Loucy (cell line): Measurements from ENCODE around the gene ITGA6.

Experiments
- H2AFZ ChIP-seq: fragments of 200-600 bp; sonication (generic); 2 replicates; pipeline ENCODE4 v1.6.0; 2016; ENCODE audit warnings: antibody characterized with exemption, mild to moderate bottlenecking, low read length, moderate library complexity
- H3F3A ChIP-seq: fragments of 200-600 bp; 2 replicates; pipeline ENCODE4 v1.6.0; 2016; ENCODE audit warnings: antibody characterized with exemption, low read depth, mild to moderate bottlenecking
- H3K27me3 ChIP-seq: fragments of 200-600 bp; sonication (generic); 2 replicates; pipeline ENCODE4 v1.6.1; 2014; ENCODE audit warnings: low read length, mild to moderate bottlenecking; ENCODE audit not compliant: insufficient read depth, poor library complexity, severe bottlenecking
- H3K36me3 ChIP-seq: fragments of 200-600 bp; sonication (generic); 2 replicates; pipeline ENCODE4 v1.6.1; 2016; ENCODE audit warnings: low read length; ENCODE audit not compliant: insufficient read depth
- H3K4me1 ChIP-seq: fragments of 200-600 bp; sonication (generic); 2 replicates; pipeline ENCODE4 v1.5.1; 2014; ENCODE audit warnings: low read length, mild to moderate bottlenecking; ENCODE audit not compliant: insufficient read depth, poor library complexity, severe bottlenecking
- H3K4me2 ChIP-seq: fragments of 200-600 bp; sonication (generic); 2 replicates; pipeline ENCODE4 v1.6.0; 2014; ENCODE audit warnings: antibody characterized with exemption, low read length, low read depth, mild to moderate bottlenecking; ENCODE audit not compliant: poor library complexity, severe bottlenecking
- H3K4me3 ChIP-seq: fragments of 200-600 bp; sonication (generic); 2 replicates; pipeline ENCODE4 v1.5.1; 2014; ENCODE audit warnings: low read length, mild to moderate bottlenecking, mixed read lengths; ENCODE audit not compliant: poor library complexity, severe bottlenecking
- H3K79me2 ChIP-seq: fragments of 200-600 bp; sonication (generic); 2 replicates; pipeline ENCODE4 v1.6.1; 2014; ENCODE audit warnings: low read length; ENCODE audit not compliant: insufficient read depth
- H3K9ac ChIP-seq: fragments of 200-600 bp; sonication (generic); 2 replicates; pipeline ENCODE4 v1.6.0; 2014; ENCODE audit warnings: mild to moderate bottlenecking, low read depth, low read length, moderate library complexity; ENCODE audit not compliant: poor library complexity, severe bottlenecking
- H3K9me2 ChIP-seq: fragments of 200-600 bp; sonication (generic); replicated peaks from 2 replicates; pipeline ENCODE4 v1.6.1; 2016; ENCODE audit warnings: low read depth, low read length, mixed read lengths
- H3K9me3 ChIP-seq: fragments of 200-600 bp; sonication (generic); 2 replicates; pipeline ENCODE4 v1.6.1; 2014; ENCODE audit warnings: mild to moderate bottlenecking, antibody characterized with exemption, low read length, low read depth; ENCODE audit not compliant: insufficient read depth
- H4K20me1 ChIP-seq: fragments of 200-600 bp; sonication (generic); 2 replicates; pipeline ENCODE4 v1.6.0; 2014; ENCODE audit warnings: antibody characterized with exemption, low read length, mild to moderate bottlenecking; ENCODE audit not compliant: insufficient read depth, poor library complexity, severe bottlenecking
- CTCF ChIP-seq: fragments of 200-600 bp; sonication (generic); conservative IDR thresholded peaks from 2 replicates; pipeline ENCODE4 v1.5.1; 2014; ENCODE audit warnings: mild to moderate bottlenecking, antibody characterized with exemption, low read length
- EZH2phosphoT487 ChIP-seq: fragments of 200-600 bp; IDR thresholded peaks from 2 replicates; pipeline ENCODE4 v1.6.1; 2018; ENCODE audit warnings: antibody characterized with exemption, mild to moderate bottlenecking, moderate library complexity, borderline replicate concordance

The ITGA6 gene

DNA sequence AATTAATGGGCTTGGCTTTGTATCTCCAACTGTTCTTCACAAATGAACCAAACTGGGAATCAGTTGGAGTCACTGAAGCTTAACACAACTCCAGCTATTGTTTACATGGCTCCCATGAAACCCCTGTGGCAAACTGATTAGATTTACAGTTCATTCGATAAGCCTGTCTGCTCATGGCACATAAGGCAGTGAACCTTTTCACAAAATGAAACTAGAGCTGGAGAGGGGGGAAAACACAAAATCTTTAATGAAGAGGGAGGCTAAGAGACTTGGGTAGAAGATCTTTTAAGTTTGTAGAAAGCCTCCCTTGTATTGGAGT lies 11.6 kb upstream of the ITGA6 start:
- H3K36me3 ChIP-seq = no peaks in the 10 kb centered on the region
- no peaks in the 10 kb centered on the region for H3K27me3 ChIP-seq
- TF ChIP-seq EZH2phosphoT487 (no peak), CTCF (no peak)
- no peaks in the 10 kb centered on the region for H3K79me2 ChIP-seq
- H3F3A ChIP-seq = no peaks in the 10 kb centered on the region
- no peak overlapping the region for H3K4me3 ChIP-seq
- H3K9me2 ChIP-seq = no peaks in the 10 kb centered on the region
- H3K4me2 ChIP-seq = peak overlapping the region; percentile 7
- no peaks in the 10 kb centered on the region for H3K9me3 ChIP-seq
- H4K20me1 ChIP-seq = no peaks in the 10 kb centered on the region
- no peak overlapping the region for H3K9ac ChIP-seq
- H3K4me1 ChIP-seq = peaks cover 12% of the 10 kb centered on the region
- peak overlapping the region; percentile 8; the same call in 1 of the 2 replicates for H2AFZ ChIP-seq

GRCh38 chr2:172416447-172417058 lies 10.8 kb upstream of the ITGA6 start:
- Histone ChIP-seq H3K9me3 (no peaks in the 10 kb centered on the region), H3K36me3 (no peaks in the 10 kb centered on the region), H3K4me1 (peaks cover 12% of the 10 kb centered on the region), H3K79me2 (no peaks in the 10 kb centered on the region), H2AFZ (peak overlapping the region; percentile 8; the same call in 1 of the 2 replicates), H3K9me2 (no peaks in the 10 kb centered on the region), H3K4me2 (peak overlapping the region; percentile 7), H3K4me3 (no peak overlapping the region), H3K9ac (no peak overlapping the region), H3K27me3 (no peaks in the 10 kb centered on the region), H4K20me1 (no peaks in the 10 kb centered on the region), H3F3A (no peaks in the 10 kb centered on the region)
- no peak for TF ChIP-seq EZH2phosphoT487
- TF ChIP-seq CTCF = no peak

DNA sequence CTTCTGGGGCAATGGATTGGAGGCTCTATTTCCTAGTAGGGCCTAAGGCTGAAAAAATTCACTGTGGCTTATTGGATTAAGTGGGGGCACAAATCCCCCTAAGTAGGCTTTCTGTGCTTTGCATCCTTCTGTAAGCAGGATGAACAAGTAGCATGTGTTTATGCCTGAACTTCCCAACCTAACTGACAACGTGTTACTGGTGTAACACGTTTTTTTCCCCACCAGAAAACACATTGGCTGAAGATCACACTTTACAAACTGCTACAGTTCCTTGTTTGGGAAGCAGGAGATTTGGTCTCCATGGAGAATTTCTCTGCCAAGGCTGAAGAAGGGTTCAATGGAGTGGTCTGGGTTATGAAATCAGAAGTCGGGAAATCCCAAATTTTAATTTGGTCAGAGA lies 7.2 kb upstream of the ITGA6 start:
- H3K4me2 ChIP-seq = no peak overlapping the region
- TF ChIP-seq EZH2phosphoT487 (no peak), CTCF (no peak)
- peaks cover 24% of the 10 kb centered on the region for H3K4me1 ChIP-seq
- no peaks in the 10 kb centered on the region for H4K20me1 ChIP-seq
- H3K27me3 ChIP-seq = no peaks in the 10 kb centered on the region
- H3K4me3 ChIP-seq = no peak overlapping the region
- H2AFZ ChIP-seq = no peak overlapping the region
- no peak overlapping the region for H3K9ac ChIP-seq
- no peaks in the 10 kb centered on the region for H3K79me2 ChIP-seq
- H3K9me2 ChIP-seq = no peaks in the 10 kb centered on the region
- H3K36me3 ChIP-seq = no peaks in the 10 kb centered on the region
- no peaks in the 10 kb centered on the region for H3F3A ChIP-seq
- H3K9me3 ChIP-seq = no peaks in the 10 kb centered on the region
